Measurements from ENCODE around the gene RMRP. TPM values are rescaled to one million over a fixed set of nuclear protein-coding genes. Genes with fewer than 3 reads are reported as not detected.

Gene RMRP
- total RNA-seq, 2 donors from 2014 or later: 17,917 to 26,785 TPM

GRCh38 chr9:35636135-35636876, 21.5 kb downstream of the RMRP start:
- Histone ChIP-seq H3K4me1 (no peaks in the 10 kb centered on the region), H3K9me3 (no peaks in the 10 kb centered on the region), H3K9ac (ENCODE audit: low read depth in 2 of 2, low read length in 2 of 2) (no peak overlapping the region), H3K27me3 (no peaks in the 10 kb centered on the region), H3K4me3 (no peak overlapping the region), H3K27ac (no peak overlapping the region), H3K36me3 (no peaks in the 10 kb centered on the region)
- intact Hi-C loops (cut with DNase I): no loop called here
- DNase-seq: no peak
- no peak for TF ChIP-seq CTCF (IDR thresholded peaks at IDR 0.05)

DNA sequence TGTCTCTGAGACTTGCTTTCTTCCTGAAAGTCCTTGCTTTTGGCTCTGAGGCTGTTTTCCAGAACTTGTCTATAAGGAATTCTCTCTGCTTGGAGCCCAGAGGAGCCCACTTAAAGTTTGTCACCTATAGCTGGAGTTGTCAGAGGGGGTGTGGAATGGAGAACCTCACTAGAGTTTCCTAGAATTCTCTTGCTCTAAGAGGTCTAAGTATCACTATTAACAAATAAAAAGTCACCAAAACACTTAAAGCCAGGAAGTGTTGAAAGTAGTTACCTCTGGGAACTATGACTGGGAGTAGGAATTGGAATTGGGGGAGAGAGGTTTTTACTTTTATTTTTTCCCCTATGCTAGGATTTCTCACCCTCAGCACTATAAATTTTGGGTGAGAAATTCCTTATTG, 22.1 kb downstream of the RMRP start:
- DNase-seq: no peak
- intact Hi-C loops (cut with DNase I): no loop called here
- no peak overlapping the region for H3K4me3 ChIP-seq
- no peaks in the 10 kb centered on the region for H3K9me3 ChIP-seq
- H3K27ac ChIP-seq: no peak overlapping the region
- no peaks in the 10 kb centered on the region for H3K36me3 ChIP-seq
- no peaks in the 10 kb centered on the region for H3K27me3 ChIP-seq
- TF ChIP-seq CTCF (IDR thresholded peaks at IDR 0.05): no peak
- H3K4me1 ChIP-seq: no peaks in the 10 kb centered on the region
- H3K9ac ChIP-seq (ENCODE audit: low read depth in 2 of 2, low read length in 2 of 2): no peak overlapping the region

GRCh38 chr9:35629597-35629996, 28.2 kb downstream of the RMRP start:
- no peak for TF ChIP-seq CTCF (IDR thresholded peaks at IDR 0.05)
- no peaks in the 10 kb centered on the region for H3K4me1 ChIP-seq
- H3K27ac ChIP-seq: no peak overlapping the region
- no peak overlapping the region for H3K9ac ChIP-seq (ENCODE audit: low read depth in 2 of 2, low read length in 2 of 2)
- DNase-seq: no peak
- no peaks in the 10 kb centered on the region for H3K27me3 ChIP-seq
- no peaks in the 10 kb centered on the region for H3K36me3 ChIP-seq
- no peak overlapping the region for H3K4me3 ChIP-seq
- no peaks in the 10 kb centered on the region for H3K9me3 ChIP-seq
- intact Hi-C loops (cut with DNase I): no loop called here

GRCh38 chr9:35628389-35628991, 29.3 kb downstream of the RMRP start:
- no peak for DNase-seq
- intact Hi-C loops (cut with DNase I): no loop called here
- Histone ChIP-seq H3K27ac (no peak overlapping the region), H3K4me1 (no peaks in the 10 kb centered on the region), H3K27me3 (no peaks in the 10 kb centered on the region), H3K4me3 (no peak overlapping the region), H3K9ac (ENCODE audit: low read depth in 2 of 2, low read length in 2 of 2) (no peak overlapping the region), H3K9me3 (no peaks in the 10 kb centered on the region), H3K36me3 (no peaks in the 10 kb centered on the region)
- TF ChIP-seq CTCF (IDR thresholded peaks at IDR 0.05): no peak

- no peak for DNase-seq
- H3K9ac ChIP-seq (ENCODE audit: low read depth in 2 of 2, low read length in 2 of 2): no peak overlapping the region
- H3K4me3 ChIP-seq: no peak overlapping the region
- TF ChIP-seq CTCF (IDR thresholded peaks at IDR 0.05): no peak
- intact Hi-C loops (cut with DNase I): no loop called here
- no peaks in the 10 kb centered on the region for H3K36me3 ChIP-seq
- no peak overlapping the region for H3K27ac ChIP-seq
- no peaks in the 10 kb centered on the region for H3K9me3 ChIP-seq
- H3K27me3 ChIP-seq: no peaks in the 10 kb centered on the region
- H3K4me1 ChIP-seq: no peaks in the 10 kb centered on the region
These were observed 30.2 kb downstream of the RMRP start for GRCh38 chr9:35627575-35627974.
